ENCODE data around the gene SLIT3. TPM values are rescaled to one million over a fixed set of nuclear protein-coding genes. Genes with fewer than 3 reads are reported as not detected.

The SLIT3 gene
- total and polyA plus RNA-seq, 2 donors (not counting 3 experiments of a cell fraction or from before 2014, with no cell fraction given): 0.90 to 1.0 TPM

- H3K9me1 ChIP-seq (replicated peaks; ENCODE audit: control insufficient read depth, extremely low read depth, insufficient read depth, low read length): no peaks in the 10 kb centered on the region
- DNase-seq (ENCODE audit: low read depth, low spot score): peak; percentile 5
- no peak overlapping the region for H3K4me3 ChIP-seq (replicated peaks in 1 of 3; ENCODE audit: insufficient read depth in 1 of 3, low read depth in 1 of 3, low read length in 3 of 3)
- POLR2A ChIA-PET: no interaction called here
- H3K9me3 ChIP-seq (replicated peaks; ENCODE audit: control insufficient read depth, insufficient read depth, low read length): no peaks in the 10 kb centered on the region
- H3K4me2 ChIP-seq (ENCODE audit: insufficient read depth, low read length): no peak overlapping the region
- no peak for FAIRE-seq
- H3K27ac ChIP-seq (ENCODE audit: insufficient read depth, low read depth, low read length): no peak overlapping the region
- peaks cover 4% of the 10 kb centered on the region for H3K4me1 ChIP-seq (ENCODE audit: control insufficient read depth, extremely low read depth, insufficient read depth, low read length)
- no peaks in the 10 kb centered on the region for H3K36me3 ChIP-seq (ENCODE audit: control insufficient read depth in 2 of 2, extremely low read depth in 1 of 2, insufficient read depth in 2 of 2, low read length in 2 of 2)
- BruUV-seq (replicated peaks): no TSS peak
- TF ChIP-seq MYC (IDR thresholded peaks at IDR 0.05; ENCODE audit: low read depth, low read length): no peak
- no peak for TF ChIP-seq FOS (IDR thresholded peaks at IDR 0.05; ENCODE audit: borderline replicate concordance, insufficient read depth, low read length)
- TF ChIP-seq POLR2AphosphoS5 (IDR thresholded peaks at IDR 0.05; ENCODE audit: insufficient read depth, low read depth, low read length): no peak
- TF ChIP-seq GATA2 (IDR thresholded peaks at IDR 0.05; ENCODE audit: insufficient read depth, insufficient read length, low read depth, low read length): no peak
- TF ChIP-seq POLR2A (IDR thresholded peaks at IDR 0.05; ENCODE audit: low read depth, low read length): no peak
- no peak for TF ChIP-seq EZH2 (IDR thresholded peaks at IDR 0.05; ENCODE audit: borderline replicate concordance, low read depth, low read length, severe bottlenecking)
- TF ChIP-seq MAX (IDR thresholded peaks at IDR 0.05; ENCODE audit: insufficient read depth, insufficient read length): no peak
- no peak for TF ChIP-seq CTCF (IDR thresholded peaks at IDR 0.05; ENCODE audit: extremely low read depth in 1 of 2, insufficient read depth in 1 of 2, low read depth in 1 of 2, low read length in 2 of 2)
- no peak for TF ChIP-seq JUN (IDR thresholded peaks at IDR 0.05; ENCODE audit: borderline replicate concordance, insufficient read depth, insufficient read length, low read depth)
- no peaks in the 10 kb centered on the region for H4K20me1 ChIP-seq (replicated peaks; ENCODE audit: control insufficient read depth, extremely low read depth, insufficient read depth, low read length)
- no peak overlapping the region for H3K9ac ChIP-seq (replicated peaks; ENCODE audit: extremely low read depth, insufficient read depth, low read length)
- dilution Hi-C loops (cut with MboI; ENCODE audit: extremely low pct_ligation_motif_present, low sequenced_read_pairs): no loop called here
- H3K27me3 ChIP-seq (ENCODE audit: control insufficient read depth in 2 of 2, insufficient read depth in 2 of 2, low read length in 2 of 2): peaks cover 21 to 36% of the 10 kb centered on the region in 2 experiments
- no peaks in the 10 kb centered on the region for H3K79me2 ChIP-seq (ENCODE audit: control insufficient read depth, insufficient read depth, low read length)
- intact Hi-C loops (cut with micrococcal nuclease): loop anchor here (1.0 to 5.0 kb wide), 8 partner anchors 49 to 915 kb away; no protein-coding TSS in a partner anchor
- no peak overlapping the region for H2AFZ ChIP-seq (ENCODE audit: low read depth, low read length)
- CTCF ChIA-PET: interaction anchor here (0.7 to 1.1 kb wide), 2 partner anchors 16 to 124 kb away, joined by 3 read pairs; no protein-coding TSS in a partner anchor
These were observed 1.0 kb upstream of the SLIT3 start for GRCh38 chr5:169301986-169302385.
